Measurements from ENCODE around the gene AGBL4.
"Not testable (repeated sequence)": the region's sequence is repeated elsewhere in the genome, so short reads cannot be mapped to it uniquely, and the experiment has no call there.

AGBL4 gene

DNA sequence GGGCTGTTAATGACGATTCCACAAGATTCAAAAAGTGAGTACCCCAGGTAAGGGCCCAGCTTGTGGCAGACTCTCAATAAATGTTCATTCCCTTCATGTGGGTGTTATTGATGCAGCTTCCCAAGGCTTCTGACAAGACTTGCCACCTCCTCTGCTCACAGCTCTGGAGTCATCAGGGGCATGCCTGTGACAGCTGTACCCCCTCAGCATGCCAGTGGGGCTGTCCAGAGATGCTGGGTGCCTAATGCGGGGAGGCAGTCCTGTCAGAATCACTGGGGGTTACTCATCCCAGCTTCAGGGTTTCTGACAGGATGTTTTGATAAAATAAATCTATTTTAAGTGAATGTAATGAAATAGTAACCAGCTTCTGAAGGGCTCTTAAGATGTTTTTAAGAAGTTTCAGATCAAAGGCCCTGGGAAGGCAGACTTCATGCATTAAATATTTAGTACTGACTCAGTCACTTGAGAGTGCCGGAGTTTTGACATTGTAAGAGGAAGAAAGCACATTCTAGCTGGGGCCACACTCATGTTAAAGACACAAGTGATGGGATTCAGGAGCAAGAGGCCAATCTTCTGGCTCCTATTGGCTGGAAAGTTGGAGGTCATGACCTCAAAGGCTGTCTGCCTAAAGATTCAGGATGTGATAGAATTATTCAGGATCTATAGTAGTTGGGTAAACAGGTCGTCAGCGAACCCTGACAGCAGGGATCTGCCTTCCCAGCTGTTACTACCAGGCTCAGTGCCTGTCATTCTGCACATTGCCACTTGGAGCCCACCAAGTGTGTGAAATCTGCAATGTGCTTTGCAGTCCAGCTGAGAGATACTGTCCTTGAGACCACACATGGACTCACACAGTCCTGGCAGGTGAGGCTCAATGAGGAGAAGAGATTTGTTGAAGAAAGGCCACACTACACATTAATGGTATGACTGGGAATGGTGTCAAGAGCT, 1007.5 kb downstream of the AGBL4 start:
- DNase-seq, result no peak

DNA sequence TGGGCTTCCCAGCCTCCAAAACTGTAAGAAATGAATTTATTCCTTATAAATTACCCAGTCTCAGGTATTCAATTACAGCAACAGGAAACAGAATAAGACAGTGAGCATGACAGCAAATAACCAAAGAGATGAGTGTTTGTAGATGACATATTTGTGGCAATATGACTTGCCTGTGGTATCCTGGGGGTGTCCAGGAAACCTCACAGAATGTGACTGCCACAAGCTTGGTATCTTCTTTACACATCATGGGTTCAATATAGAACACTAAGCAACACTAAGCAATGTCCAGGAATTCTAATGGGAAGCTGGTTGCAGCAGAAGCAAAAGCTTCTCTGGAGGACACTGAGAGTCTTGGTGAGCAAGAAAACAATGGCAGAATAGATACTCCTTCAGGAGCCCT, 1010.7 kb downstream of the AGBL4 start:
- DNase-seq, result no peak

DNA sequence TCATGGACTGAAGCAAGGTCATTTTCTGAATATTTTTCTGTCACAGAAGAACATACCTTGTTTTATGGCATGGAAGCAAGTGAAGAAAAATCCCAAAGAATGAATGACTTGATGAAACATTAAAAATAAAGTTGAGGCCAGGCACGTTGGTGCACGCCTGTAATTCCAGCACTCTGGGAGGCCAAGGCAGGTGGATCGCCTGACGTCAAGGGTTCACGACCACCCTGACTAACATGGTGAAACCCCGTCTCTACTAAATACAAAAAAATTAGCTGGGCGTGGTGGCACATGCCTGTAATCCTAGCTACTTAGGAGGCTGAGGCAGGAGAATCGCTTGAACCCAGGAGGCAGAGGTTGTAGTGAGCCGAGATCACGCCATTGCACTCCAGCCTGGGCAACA, 1020.8 kb downstream of the AGBL4 start:
- not testable (repeated sequence) for DNase-seq

DNA sequence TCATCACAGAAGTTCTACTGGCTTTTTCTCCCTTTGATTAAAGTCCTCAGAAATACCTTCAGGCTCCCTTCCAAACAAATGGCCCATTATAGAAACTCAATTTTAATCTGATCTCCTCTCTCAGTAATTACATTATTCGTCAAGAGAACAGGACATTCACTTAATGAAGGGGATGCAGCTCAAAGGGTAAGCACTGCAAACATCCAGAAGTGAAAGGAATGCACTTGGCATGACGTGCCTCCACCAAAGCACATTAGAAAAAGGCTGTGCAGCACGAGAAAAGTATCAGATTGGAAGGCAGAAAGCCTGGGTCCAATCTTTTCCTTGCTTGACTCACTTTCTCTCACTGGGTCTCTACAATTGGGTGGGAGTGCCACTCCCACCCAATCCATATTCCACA, 1024.4 kb downstream of the AGBL4 start:
- DNase-seq, result no peak

DNA sequence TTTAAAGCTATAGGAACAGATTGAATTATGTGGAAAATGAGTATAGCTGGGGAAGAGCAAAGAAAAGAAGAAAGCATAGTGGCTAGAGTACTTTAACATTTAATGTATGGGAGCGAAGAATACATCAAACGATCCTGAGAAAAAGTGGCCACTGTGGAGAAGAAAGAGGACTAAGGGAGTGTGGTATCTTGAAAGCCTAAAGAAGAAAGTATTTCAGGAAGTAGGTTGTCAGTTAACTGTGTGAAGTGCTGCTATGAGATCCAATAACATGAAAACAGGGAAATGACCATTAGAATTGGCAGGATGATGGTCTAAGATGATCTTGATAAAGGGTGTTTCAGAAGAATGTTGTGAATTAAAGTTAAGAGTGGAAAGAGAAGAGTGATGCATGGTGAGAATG, 1027.4 kb downstream of the AGBL4 start:
- DNase-seq, result no peak

DNA sequence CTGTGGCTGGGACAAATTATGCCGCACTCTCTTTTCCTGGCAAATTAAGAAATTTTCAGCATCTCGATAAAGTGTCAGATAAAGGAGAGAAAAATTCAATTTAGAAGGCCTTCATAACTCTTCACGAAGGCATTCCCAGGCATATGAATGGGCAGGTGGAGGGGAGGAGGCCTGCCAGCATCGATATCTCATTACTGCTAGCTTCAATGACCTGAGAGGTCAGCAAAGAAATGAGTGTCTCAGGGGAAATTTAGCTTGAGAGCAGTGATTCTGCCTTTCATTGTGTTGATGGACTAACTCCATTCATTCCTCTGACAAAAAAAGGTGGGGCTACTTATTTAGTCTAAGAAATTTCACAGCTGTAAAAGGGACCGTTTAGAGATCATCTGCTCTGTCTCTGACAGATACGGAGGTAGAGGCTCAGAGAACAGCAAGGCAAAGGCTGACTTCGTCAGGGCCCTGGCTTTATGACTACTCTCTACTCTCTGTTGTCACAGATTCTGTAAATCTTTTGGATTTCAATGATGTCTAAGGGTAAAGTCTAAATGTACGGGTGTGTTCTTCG, 1035.0 kb downstream of the AGBL4 start:
- no peak for DNase-seq

DNA sequence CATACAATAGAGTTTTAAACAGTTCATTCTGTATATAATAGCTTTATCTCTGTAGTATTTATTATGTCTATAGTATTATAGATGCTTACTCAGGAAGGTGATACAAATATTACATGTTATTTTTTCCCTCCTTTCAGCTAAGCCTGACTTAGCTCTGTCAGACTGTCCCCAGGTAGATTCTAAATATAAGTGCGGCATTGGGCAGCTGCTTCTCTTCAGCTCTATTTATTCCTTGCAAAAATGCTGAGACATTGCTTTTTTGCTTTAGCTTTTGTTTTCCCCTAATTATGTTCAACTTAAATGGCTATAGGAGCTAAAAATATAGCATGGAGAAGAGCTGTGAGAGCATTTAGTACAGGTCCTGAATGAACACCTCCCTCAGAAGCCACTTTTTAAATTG, 1043.8 kb downstream of the AGBL4 start:
- DNase-seq, result no peak

DNA sequence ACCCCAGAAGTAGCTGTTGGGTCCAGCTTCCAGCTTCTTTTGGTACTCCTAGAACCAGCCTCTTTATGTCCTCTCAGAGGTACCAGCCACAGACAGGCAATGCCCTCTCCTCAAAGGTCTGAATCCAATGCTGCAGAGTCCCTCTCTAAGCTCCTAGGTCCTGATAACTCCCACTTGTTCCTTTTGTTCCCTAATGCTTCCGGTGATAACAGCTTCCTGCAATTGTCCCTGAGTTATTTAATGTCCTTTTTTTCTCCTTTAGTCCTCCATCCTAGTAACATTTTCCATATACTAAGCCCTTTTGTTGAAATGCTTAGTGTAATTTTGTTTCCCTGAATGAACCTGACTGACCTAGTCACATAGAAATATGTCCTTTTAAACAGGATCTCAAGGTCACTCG, 1045.3 kb downstream of the AGBL4 start:
- DNase-seq, result no peak

DNA sequence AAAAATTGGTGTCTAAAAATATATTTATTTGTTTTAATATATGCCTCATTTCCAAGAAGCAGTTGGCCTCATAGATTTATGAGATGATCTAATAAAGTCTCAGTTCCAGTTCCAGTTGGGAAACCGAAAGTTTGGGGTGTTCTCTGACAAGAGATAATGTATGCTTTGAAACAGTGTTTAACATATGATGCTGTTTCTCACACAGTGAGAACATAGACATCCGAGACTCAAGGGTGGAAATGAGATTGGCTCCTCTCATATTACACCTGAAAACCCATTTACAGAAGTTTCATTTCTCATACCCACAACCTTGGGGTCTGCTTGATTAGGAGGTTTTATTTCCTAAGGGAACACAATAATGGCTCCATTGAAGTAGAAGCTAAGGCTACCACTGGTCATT, 1046.5 kb downstream of the AGBL4 start:
- no peak for DNase-seq

DNA sequence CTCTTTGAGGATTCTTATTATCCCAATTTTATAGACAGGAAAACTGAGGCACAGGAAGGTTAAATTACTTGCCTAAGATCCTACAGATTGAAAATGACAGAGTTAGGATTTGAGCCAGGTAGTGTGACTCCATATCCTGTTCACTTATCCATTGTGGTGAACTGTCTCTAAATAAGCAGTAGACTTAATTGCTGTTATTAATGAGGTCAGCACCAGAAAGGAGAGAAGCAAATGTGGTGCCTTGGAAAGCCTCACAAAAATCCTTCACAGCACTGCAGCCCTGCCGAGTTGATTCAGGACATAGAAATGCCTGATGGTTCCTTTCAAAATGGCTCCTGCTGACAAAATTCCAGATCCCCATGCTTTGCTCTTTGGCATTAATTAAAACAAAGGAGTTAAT, 1053.8 kb downstream of the AGBL4 start:
- DNase-seq, result no peak

DNA sequence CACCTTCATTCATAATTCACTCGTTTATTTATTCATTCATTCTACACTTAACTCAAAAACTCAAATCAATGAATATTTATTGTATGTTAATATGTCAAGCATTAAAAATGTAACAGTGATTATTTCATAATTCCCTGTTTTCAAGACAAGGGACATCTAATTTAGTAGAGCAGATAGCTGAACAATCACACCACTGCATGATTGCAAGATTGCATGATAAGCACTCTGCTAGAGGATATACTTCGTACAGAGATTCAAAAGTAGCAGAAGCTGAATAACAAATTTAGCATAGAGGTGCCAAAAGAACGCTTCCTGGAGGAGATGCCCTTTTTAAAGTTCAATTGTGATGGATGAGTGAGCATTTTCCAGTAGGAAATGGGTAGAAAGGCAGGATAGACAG, 1056.4 kb downstream of the AGBL4 start:
- DNase-seq, result no peak

DNA sequence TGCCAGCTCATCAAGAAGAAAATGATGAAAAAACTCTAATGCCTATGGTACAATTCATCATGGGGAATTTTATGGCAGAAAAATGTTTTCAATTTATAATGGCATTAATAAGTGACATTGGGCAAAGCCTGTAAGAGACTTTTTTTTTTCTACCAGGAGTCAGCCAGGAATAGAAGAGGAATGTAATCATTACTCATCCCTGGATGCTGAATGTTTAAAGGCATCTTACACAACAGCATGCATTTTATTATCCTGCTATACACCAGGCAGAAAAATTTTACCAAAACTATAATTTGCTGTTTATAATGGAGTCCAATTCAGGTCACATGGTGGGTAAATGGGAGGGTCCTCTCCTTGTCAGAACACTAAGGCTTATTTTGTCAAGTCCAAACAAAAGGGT, 1057.2 kb downstream of the AGBL4 start:
- no peak for DNase-seq

DNA sequence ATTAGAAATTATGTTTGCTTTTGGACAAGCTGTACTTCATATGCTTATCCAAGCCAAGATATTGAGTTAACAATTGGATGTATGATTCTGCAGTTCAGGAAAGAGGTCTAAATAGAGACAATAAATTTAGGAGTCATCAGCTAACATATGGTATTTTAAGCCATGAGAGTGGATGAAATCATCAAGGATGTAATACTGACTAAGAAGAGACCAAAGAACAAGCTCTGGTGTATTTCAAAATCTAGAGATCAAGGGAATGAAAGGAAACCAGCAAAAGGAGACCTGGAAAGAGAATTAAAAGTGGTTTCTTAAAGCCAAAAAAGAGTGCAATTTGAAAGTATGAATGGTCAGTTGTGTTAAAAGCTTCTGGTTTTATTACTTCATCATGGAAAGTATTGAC, 1063.4 kb downstream of the AGBL4 start:
- DNase-seq, result no peak

DNA sequence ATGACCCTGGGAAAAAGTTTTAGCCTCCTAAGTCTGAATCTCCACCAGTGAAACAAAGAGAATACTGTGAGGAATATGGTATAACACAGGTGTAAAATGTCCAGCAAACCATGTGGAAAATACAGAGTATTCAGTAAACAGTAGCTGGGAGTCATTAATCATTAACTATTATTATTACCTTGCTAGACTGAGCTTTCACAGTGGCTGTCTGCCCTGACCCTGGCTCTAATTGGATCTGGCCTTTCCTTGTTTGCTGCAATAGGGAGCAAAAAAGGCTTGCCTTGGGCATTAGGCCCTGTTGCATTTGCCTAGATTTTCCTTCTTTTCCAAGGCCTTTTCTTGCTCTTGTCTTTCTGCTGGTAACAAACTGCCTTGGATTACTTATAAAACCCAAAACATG, 1068.0 kb downstream of the AGBL4 start:
- no peak for DNase-seq

DNA sequence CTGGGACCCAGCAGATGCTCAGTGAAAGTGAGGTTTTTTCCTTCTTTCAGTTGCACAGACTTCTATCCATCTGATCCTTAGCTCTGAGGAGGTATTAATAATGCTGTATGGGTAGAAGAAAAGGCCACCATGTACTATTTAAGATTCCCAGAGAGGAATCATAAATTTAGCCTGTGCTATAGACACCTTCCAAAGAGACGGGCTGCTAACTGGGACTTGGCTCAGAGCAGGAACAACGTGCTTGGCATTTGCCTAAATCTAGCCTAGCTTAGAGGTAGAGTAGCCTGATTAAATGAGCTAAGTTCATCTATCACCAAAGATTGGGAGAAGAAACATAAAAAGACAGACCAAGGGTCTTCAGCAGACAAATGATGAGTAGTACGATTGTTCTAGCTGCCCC, 1070.1 kb downstream of the AGBL4 start:
- DNase-seq, result no peak

DNA sequence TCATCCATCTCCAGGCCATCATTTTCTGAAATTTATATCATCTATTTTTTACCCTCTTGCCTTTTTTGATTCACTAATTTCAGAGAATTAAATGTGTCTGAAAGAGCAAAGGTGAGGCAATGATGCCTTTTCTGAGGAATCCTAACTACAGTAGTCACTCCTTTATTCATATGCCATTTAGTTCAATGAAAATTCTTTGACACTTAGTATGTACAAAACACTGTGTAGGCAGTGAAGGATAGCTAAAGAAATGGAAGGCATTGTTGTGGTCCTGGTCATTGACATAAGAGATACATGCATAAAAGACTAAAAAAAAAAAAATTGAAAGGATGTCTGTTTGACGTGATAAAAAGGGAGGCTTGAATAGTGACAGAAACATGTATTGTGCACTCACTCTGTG, 1075.2 kb downstream of the AGBL4 start:
- no peak for DNase-seq

DNA sequence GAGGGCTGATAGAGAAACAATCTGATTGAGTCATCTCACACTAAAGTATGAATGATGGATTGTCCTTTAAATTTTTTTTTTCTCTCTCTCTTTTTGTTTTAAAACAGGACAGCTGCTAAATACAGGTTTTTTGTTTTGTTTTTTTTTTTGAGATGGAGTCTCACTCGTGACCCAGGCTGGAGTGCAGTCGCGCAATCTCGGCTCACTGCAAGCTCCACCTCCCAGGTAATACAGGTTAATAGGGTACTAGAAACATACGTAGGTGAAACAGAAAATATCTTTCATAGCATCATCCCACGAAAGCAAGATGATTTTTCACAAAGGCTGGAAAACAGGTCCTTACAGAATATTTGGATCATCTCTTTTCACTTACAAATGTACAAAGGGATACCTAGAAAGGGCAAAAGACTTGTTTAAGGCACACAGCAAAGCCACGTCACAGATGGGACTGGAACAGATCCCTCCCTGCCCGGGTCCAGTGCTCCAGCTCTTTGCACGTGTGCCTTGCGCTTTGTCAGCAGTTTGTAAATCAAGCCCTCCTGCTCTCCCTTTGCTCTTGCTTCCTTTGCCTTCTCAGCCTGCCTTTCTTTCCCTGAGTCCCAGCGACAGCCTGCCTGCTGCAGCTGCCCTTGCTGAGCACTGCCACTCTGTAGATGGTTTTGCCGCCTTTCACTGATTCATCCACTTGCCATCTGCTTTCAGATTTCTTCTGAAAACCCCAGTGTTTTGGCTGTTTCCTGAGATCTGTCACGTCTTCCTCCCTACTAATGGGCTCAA, 1075.8 kb downstream of the AGBL4 start:
- no peak for DNase-seq

DNA sequence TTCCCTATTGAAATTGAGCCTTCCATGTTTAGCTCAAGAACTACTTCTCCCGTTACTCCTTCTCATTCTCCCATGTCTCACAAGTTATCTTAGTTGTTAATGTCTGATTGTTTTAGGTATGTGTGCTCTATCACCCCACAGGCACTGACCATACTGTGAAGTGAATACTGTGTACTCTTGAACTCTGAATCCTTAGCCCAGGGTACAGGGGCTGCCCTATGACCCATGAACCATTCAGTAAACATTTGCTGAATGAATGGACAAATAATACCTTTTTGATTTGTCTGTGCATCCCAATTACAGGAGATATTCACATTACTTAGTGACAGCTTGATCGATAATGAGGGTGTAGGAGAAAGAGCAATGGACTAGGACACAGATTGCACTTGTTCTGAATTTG, 1077.7 kb downstream of the AGBL4 start:
- no peak for DNase-seq

DNA sequence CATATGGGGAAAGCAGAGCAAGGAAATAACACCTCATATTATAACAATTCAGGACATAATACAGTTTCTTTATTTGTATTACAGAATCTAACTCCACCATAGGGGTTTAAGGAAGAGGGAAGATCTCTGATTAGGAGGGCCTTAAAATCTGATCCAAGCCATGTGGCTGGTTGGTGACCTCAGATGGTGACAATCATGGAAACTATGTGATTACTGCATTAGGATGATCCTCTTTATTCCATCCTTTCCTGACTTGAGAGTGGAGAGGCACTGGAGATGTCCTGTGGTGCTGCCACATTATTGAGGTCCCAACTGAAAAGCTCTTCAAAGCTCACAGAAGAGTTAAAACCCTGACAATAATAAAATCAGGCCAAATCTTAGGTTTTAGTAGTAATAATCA, 1078.9 kb downstream of the AGBL4 start:
- no peak for DNase-seq

DNA sequence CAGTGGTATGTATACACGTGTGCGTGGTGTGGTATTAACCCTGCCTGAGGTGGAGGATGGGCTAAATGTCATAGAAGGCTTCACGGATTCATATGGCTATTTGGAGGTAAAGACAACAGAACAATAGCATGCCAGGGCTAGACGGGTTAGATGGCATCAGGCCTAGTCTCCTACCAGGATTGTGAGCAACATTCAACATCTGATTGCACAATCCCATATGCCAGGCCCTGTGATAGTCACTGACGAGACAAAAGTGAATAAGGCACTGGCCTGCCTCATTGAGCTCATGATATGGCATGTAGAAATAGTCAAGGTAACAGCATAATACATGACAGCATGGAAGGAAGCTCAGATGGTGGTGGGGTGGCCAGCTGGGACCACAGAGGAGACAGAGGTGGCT, 1079.9 kb downstream of the AGBL4 start:
- DNase-seq, result no peak

DNA sequence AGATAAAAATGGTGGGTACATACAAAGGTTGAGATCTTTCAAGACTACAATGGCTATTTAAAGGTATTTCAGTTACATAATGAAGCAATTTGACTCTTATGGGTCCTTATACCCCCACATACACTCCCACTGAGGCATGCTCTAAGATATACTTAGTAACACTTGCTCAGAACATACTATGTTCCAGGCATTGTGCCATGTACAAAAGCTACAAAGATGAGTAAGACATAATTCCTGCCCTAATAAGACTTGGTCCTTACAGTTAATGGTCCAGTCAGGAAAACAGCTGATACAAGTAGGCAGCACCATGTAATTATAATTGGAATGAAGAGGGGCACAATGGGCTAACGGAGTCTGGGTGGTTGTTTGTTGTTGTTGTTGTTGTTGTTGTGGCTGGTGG, 1080.4 kb downstream of the AGBL4 start:
- no peak for DNase-seq

DNA sequence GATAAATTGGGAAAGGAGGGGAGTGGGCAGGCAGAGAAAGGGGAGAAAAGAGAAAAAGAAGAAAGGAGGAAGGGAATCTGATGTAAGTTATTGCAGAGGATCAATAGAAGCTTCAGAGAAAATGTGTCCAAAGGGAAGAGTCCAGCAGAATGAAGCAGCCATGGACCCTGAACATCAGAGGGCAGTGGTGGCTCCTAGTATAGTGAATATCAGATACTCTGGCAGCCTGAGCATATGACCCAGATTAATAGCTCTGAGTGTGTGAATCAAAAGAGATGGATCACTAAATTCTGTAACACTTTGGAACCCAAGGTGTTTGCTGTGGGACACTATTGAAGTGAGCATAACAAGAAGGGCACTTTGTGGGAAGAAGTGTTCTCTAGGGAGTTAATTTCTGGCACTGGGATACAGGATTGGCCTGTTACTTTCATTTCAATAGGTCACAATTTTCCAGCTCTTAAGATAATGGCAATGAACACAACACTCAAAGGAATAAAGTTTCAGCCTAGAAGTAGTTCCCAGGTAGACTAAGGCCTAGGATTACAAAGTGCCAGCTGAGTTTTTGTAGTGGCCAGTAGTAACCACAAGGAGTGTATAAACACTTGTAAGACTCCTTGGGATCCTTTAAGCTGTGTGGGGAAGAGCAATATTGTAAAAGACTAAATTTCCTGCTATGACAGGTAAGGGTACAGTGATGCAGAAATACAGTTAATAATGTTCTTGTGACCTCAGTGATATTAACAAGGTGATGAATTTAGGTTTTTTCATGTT, 1082.6 kb downstream of the AGBL4 start:
- no peak for DNase-seq

DNA sequence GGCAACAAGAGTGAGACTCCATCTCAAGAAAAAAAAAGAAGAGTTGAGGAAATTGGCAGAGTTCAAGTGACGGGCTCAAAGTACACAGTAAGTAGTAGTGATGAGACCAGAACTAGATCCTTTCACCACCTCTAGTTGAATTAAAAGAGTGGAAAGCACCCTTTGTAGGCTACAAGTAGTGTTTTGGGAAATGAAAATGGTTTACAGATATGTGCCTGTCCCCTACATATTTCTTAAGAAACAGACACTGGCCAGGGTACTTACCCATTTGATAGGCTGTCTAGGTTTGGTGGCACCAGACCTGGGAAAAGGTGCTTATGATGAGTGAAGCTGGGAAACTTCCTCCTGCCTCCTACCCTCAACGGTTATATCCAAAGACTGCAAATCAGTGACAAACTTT, 1083.4 kb downstream of the AGBL4 start:
- no peak for DNase-seq

All from NCI-H1048 (cell line).